Epithelial cell of esophagus (primary cell): ENCODE measurements around the gene TXLNG.

Source experiments
- DNase-seq: peaks from one replicate; pipeline ENCODE4 v3.0.0; 2010; ENCODE audit warnings: low read depth
- H3K4me3 ChIP-seq: 2 replicates; pipeline ENCODE4 v1.5.1; 2011; ENCODE audit warnings: mild to moderate bottlenecking, low read length, control low read depth
- TF ChIP-seq, protein P1 (sequence below): IDR thresholded peaks from 2 replicates; pipeline ENCODE4 v1.5.1; 2011; ENCODE audit warnings: low read depth, mild to moderate bottlenecking, low read length, control low read depth, inconsistent platforms; ENCODE audit not compliant: insufficient read depth; ENCODE audit errors: missing control alignments

The TXLNG gene

DNA sequence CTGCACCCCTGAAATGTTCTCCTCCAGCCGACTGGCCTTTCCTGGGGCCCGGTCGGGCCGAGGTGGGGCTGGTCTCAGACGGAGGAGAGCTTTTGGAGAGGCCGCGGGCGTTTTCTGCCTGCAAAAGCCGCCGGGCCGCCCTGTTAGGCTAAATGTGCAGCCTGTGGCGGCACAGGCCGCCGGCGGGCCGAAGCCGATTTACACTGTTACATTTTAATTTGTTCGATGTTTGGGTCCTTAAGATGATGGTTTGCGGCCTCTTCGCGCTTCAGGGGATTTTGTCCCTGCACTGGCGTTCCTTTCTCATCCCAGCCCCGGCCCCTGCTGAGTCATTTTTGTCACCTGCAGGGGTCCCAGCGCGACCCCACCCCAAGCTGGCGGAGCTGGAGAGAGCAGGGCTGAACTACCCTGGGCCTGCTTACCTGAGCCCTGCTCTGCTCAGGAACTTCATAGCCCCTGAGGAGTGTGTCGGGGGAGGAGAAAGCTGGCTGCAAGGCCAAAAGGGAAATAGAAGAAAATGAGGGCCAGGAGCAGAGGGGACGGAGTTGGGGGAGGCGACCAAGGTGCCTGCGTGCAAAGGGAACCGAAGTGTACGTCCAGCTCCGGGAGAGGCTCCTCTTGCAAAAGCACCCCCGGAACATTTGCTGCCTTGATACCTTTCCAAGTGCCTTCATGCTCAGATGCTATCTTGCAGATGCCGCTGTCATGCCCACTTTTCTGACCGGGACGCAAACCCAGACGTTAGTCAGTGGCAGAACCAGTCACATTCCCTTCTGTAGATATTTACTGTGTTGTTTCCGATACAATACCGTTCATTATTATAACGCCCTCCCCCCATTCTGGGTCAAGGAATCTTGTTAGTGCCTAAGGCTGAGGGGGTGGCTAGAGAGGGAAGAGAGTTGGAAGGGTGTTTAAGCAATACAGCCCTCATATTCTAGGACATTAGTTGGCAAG is 84.9 kb downstream of the TXLNG start:
- no peak for DNase-seq
- peak overlapping the region; percentile 44 for H3K4me3 ChIP-seq
- TF ChIP-seq, protein P1, sequence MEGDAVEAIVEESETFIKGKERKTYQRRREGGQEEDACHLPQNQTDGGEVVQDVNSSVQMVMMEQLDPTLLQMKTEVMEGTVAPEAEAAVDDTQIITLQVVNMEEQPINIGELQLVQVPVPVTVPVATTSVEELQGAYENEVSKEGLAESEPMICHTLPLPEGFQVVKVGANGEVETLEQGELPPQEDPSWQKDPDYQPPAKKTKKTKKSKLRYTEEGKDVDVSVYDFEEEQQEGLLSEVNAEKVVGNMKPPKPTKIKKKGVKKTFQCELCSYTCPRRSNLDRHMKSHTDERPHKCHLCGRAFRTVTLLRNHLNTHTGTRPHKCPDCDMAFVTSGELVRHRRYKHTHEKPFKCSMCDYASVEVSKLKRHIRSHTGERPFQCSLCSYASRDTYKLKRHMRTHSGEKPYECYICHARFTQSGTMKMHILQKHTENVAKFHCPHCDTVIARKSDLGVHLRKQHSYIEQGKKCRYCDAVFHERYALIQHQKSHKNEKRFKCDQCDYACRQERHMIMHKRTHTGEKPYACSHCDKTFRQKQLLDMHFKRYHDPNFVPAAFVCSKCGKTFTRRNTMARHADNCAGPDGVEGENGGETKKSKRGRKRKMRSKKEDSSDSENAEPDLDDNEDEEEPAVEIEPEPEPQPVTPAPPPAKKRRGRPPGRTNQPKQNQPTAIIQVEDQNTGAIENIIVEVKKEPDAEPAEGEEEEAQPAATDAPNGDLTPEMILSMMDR: no peak

DNA sequence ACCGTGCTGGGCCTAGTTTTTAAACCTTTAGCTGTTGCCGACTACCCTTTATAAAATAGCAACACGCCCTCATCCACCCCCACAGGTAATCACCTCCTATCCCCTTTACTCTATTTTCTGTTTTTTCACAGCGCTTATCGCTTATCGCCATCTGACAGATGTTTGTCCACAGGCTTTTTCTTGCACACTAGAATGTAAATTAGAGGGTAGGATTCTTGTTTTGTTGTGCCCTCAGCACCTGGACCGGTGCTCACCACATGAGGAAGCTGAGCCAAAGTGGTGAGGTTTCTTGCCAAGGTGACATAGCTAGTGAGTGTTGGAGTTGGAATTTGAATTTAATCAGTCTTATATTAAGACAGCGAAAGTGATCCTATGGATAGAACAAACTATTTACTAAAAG is 86.8 kb downstream of the TXLNG start:
- TF ChIP-seq, protein P1: no peak
- no peak for DNase-seq
- no peak overlapping the region for H3K4me3 ChIP-seq

DNA sequence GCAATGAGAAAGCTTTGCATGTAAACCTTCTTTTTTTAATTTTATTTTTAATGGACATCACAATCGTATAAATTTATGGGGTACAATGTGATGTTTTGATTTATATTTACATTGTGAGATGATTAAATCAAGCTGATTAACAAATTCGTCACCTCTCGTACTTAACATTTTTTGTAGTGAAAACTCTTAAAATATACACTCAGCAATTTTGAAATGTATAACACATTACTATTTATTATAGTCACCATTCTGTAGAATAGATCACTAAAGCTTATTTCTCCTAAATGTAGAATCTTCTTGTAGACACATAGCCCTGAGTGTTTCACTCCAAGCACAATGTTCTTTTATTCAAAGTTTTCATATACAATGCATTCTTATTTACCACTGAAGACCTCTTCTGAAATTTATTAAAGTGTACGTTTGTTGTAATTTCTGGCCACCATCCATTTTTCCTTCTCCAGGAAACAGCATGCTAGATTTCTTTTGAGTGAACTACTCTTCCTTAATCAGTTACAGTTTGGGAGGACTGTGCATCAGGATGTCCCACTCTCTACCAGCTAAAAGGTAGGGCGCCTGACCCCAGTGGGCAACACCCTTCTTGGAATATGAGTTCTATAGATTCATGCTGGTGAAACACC is 88.3 kb downstream of the TXLNG start:
- H3K4me3 ChIP-seq: no peak overlapping the region
- no peak for DNase-seq
- TF ChIP-seq, protein P1: no peak

DNA sequence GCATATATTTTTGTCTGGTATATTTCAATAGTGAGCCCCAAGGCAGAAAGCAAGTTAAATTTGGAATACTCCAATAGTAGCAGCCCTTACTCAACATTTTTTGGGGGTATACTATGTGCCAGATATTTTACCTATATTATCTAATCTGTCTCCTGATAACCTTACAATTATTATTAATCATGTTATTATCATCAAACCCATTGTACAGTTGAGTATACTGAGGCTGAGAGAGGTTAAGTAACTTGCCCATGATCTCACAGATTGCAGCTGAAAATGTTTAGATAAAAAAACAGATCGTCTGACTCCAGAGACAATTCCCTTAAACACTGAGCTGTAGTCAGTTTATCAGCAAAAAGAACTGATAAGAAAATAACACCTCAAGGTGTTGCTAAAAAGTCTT is 90.4 kb downstream of the TXLNG start:
- TF ChIP-seq, protein P1: no peak
- DNase-seq: no peak
- H3K4me3 ChIP-seq: no peak overlapping the region

DNA sequence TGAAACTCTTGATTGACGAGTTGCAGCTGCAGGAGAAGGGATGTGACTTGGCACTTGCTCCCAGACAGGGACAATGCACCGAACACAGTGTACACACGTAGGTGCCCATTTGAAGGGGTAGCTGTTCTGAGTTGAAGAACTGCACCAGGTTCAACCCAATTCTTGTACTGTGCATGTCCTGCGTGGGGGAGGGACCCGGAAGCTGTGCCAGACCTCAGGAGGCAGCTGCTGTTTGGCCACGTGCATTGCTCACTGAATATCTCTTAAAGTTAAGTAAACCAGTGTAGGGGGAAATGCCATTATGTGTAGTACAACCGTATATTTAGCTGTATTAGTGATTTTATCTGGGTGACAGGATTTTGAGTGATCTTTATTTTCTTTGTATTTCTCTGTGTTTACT is 95.9 kb downstream of the TXLNG start:
- TF ChIP-seq, protein P1: no peak
- no peak overlapping the region for H3K4me3 ChIP-seq

DNA sequence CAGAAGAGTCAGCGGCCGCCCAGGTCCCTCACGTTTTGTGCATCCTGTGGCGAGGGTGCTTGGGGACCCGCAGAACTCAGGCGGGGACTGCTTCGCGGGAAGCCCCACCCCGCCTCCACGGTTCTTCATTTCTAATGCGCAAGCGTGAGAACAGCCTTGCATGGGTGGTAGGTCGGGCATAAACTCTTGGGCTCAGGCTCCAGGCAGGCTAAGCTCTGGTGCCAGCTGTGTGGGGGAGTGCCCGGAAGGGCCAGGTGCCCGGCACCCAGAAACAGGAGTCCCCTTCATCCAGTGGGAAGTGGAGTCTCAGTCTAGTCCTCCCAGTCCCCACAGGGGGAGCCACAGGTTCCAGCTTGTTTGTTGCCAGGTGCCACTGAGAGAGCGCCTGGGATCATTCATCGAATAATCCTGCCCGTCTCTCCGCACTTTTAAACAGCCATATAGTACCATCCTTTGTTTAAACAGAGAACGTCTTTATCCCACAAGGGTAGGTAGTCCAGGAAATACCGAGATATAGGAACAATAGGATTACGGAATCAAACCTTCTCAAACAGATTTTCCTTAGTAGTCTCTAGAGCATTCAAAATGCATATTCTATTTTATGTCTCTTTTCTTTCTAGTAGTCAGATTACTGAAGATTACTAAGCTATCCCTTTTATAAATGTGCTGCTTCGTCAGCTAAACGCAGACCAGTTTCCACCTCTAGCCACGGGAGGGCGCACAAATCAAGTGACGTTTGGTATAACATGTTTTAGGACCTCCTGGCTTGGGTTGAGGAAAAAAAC is 96.6 kb downstream of the TXLNG start:
- H3K4me3 ChIP-seq: peak overlapping the region; percentile 44
- TF ChIP-seq, protein P1: peak; percentile 59
- DNase-seq: peak; percentile 57

More for the DNA sequence above, 95.9 kb downstream of the TXLNG start:
- peak; percentile 4 for DNase-seq
